Measurements from ENCODE around the gene EYA2. TPM values are rescaled to one million over a fixed set of nuclear protein-coding genes. Genes with fewer than 3 reads are reported as not detected.

Gene EYA2
- total RNA-seq, 1 experiment from 2014 or later, result 0.74 TPM

GRCh38 chr20:47079047-47079446 is 184.4 kb downstream of the EYA2 start:
- H3K14ac ChIP-seq (ENCODE audit: insufficient read depth, low read length), result no peak overlapping the region
- H4K20me1 ChIP-seq (ENCODE audit: control insufficient read depth, insufficient read depth, insufficient read length), result no peaks in the 10 kb centered on the region
- no peak overlapping the region for H3K56ac ChIP-seq (ENCODE audit: insufficient read length, low read depth, low read length)
- no peaks in the 10 kb centered on the region for H3K79me2 ChIP-seq (ENCODE audit: insufficient read depth, low read length)
- no peak overlapping the region for H2BK120ac ChIP-seq (ENCODE audit: low read depth, low read length, poor library complexity, severe bottlenecking)
- H4K5ac ChIP-seq (ENCODE audit: insufficient read length, low read depth, low read length), result no peak overlapping the region
- H3K4me1 ChIP-seq (ENCODE audit: insufficient read depth, low read length), result no peaks in the 10 kb centered on the region
- H3T11ph ChIP-seq (ENCODE audit: low read length), result no peak overlapping the region
- Mint-ChIP-seq H3K36me3 (ENCODE audit: insufficient read depth in 1 of 3, low read depth in 3 of 3) (peaks cover 0 to 9% (median 4%) of the 10 kb centered on the region in 3 experiments; a peak in 3 of 7 replicates), H3K9me3 (peaks cover 15 to 28% of the 10 kb centered on the region in 2 experiments), H3K4me1 (no peaks in the 10 kb centered on the region), H3K27me3 (ENCODE audit: low read depth) (peaks cover 5% of the 10 kb centered on the region; the same call in 1 of the 2 replicates), H3K27ac (no peak overlapping the region), H3K4me3 (no peak overlapping the region)
- DNase-seq, result no peak
- H2AK5ac ChIP-seq (ENCODE audit: insufficient read length, low read length), result no peak overlapping the region
- no peaks in the 10 kb centered on the region for H3K79me1 ChIP-seq (ENCODE audit: insufficient read depth, low read depth, low read length, poor library complexity, severe bottlenecking)
- no peak overlapping the region for H2BK5ac ChIP-seq (ENCODE audit: insufficient read length, low read length)
- no peak overlapping the region for H4K91ac ChIP-seq (ENCODE audit: insufficient read length, low read depth, low read length)
- no peaks in the 10 kb centered on the region for H3K27me3 ChIP-seq (ENCODE audit: insufficient read depth, low read length)
- no peak overlapping the region for H2AFZ ChIP-seq (ENCODE audit: low read length)
- no peak overlapping the region for H3K4ac ChIP-seq (ENCODE audit: low read depth, low read length)
- H3K18ac ChIP-seq (ENCODE audit: insufficient read length, low read depth, low read length), result no peak overlapping the region
- no peak overlapping the region for H2BK15ac ChIP-seq (ENCODE audit: low read depth, low read length)
- H3K4me2 ChIP-seq (ENCODE audit: insufficient read depth, insufficient read length, low read length), result no peak overlapping the region
- no peak overlapping the region for H2BK20ac ChIP-seq (ENCODE audit: low read depth, low read length, poor library complexity, severe bottlenecking)
- H3K9ac ChIP-seq (ENCODE audit: extremely low read depth, insufficient read length, low read length), result no peak overlapping the region
- H3K9me3 ChIP-seq (ENCODE audit: control insufficient read depth, low read depth, low read length), result no peaks in the 10 kb centered on the region
- TF ChIP-seq, protein P1, sequence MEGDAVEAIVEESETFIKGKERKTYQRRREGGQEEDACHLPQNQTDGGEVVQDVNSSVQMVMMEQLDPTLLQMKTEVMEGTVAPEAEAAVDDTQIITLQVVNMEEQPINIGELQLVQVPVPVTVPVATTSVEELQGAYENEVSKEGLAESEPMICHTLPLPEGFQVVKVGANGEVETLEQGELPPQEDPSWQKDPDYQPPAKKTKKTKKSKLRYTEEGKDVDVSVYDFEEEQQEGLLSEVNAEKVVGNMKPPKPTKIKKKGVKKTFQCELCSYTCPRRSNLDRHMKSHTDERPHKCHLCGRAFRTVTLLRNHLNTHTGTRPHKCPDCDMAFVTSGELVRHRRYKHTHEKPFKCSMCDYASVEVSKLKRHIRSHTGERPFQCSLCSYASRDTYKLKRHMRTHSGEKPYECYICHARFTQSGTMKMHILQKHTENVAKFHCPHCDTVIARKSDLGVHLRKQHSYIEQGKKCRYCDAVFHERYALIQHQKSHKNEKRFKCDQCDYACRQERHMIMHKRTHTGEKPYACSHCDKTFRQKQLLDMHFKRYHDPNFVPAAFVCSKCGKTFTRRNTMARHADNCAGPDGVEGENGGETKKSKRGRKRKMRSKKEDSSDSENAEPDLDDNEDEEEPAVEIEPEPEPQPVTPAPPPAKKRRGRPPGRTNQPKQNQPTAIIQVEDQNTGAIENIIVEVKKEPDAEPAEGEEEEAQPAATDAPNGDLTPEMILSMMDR (conservative IDR thresholded peaks at IDR 0.05), result no peak
- no peak overlapping the region for H2BK12ac ChIP-seq (ENCODE audit: insufficient read length, low read depth, low read length)
- no peaks in the 10 kb centered on the region for H3K23me2 ChIP-seq (ENCODE audit: insufficient read length, low read depth, low read length, poor library complexity, severe bottlenecking)
- H4K8ac ChIP-seq (replicated peaks; ENCODE audit: insufficient read length, low read depth, low read length), result no peak overlapping the region
- H3K23ac ChIP-seq (ENCODE audit: insufficient read length, low read depth, low read length), result no peak overlapping the region
- H3K27ac ChIP-seq (ENCODE audit: insufficient read length, low read depth, low read length), result no peak overlapping the region
